GM21423 (cell line): ENCODE data around the gene COX7C.
"Not testable (repeated sequence)": the region's sequence is repeated elsewhere in the genome, so short reads cannot be mapped to it uniquely, and the experiment has no call there.

Experiments
- ATAC-seq: cut with Tn5 transposase; IDR thresholded peaks from one replicate; pipeline ENCODE4 v1.9.1; 2021; ENCODE audit warnings: mild to moderate bottlenecking, moderate library complexity; ENCODE audit not compliant: unreplicated experiment

The COX7C gene

GRCh38 chr5:86660771-86661170, 43.0 kb downstream of the COX7C start:
- ATAC-seq: not testable (repeated sequence)

GRCh38 chr5:86664173-86664572, 46.4 kb downstream of the COX7C start:
- ATAC-seq: no peak

GRCh38 chr5:86665984-86666760, 48.4 kb downstream of the COX7C start:
- ATAC-seq: no peak

- ATAC-seq: no peak
Measured at GRCh38 chr5:86666981-86667380, 49.2 kb downstream of the COX7C start.
